RWPE2 (cell line): Measurements from ENCODE around the gene BARHL2.

Source experiments
- ATAC-seq: fragments of 200-7000 bp; cut with Tn5 transposase; 3 replicates; pipeline ENCODE4 v1.9.1; 2021; ENCODE audit warnings: low read depth
- DNase-seq: peaks from one replicate; pipeline ENCODE4 v3.0.0-alpha.2; 2020; ENCODE audit warnings: low spot score
- H3K27ac ChIP-seq: fragments of 450-650 bp; 2 replicates; pipeline ENCODE4 v1.5.1; 2017; ENCODE audit warnings: mild to moderate bottlenecking; ENCODE audit not compliant: poor library complexity, severe bottlenecking
- H3K27me3 ChIP-seq: fragments of 250-450 bp; sonication (Bioruptor Pico); 2 replicates; pipeline ENCODE4 v1.5.1; 2021; ENCODE audit warnings: mild to moderate bottlenecking, moderate library complexity; ENCODE audit not compliant: insufficient read depth, poor library complexity, severe bottlenecking
- H3K36me3 ChIP-seq: fragments of 250-450 bp; sonication (Bioruptor Pico); 2 replicates; pipeline ENCODE4 v1.5.1; 2020; ENCODE audit warnings: low read depth, mild to moderate bottlenecking, moderate library complexity
- H3K4me1 ChIP-seq: fragments of 250-450 bp; sonication (Bioruptor Pico); 2 replicates; pipeline ENCODE4 v1.5.1; 2021; ENCODE audit warnings: mild to moderate bottlenecking, moderate library complexity; ENCODE audit not compliant: insufficient read depth, poor library complexity, severe bottlenecking
- H3K4me3 ChIP-seq: fragments of 250-450 bp; sonication (Bioruptor Pico); 2 replicates; pipeline ENCODE4 v1.5.1; 2021; ENCODE audit warnings: mild to moderate bottlenecking, moderate library complexity; ENCODE audit not compliant: severe bottlenecking
- H3K9me3 ChIP-seq: fragments of 250-450 bp; sonication (Bioruptor Pico); 2 replicates; pipeline ENCODE4 v1.5.1; 2021; ENCODE audit warnings: mild to moderate bottlenecking, moderate library complexity; ENCODE audit not compliant: severe bottlenecking
- CTCF ChIP-seq: fragments of 450-650 bp; IDR thresholded peaks from one replicate; pipeline ENCODE4 v1.5.1; 2017; ENCODE audit warnings: mild to moderate bottlenecking, moderate library complexity; ENCODE audit not compliant: poor library complexity, severe bottlenecking

Gene BARHL2

GRCh38 chr1:90712153-90712856, 4.8 kb downstream of the BARHL2 start:
- Histone ChIP-seq H3K27ac (no peak overlapping the region), H3K9me3 (no peaks in the 10 kb centered on the region), H3K4me1 (no peaks in the 10 kb centered on the region), H3K36me3 (no peaks in the 10 kb centered on the region), H3K27me3 (peaks cover 98% of the 10 kb centered on the region), H3K4me3 (no peak overlapping the region)
- no peak for TF ChIP-seq CTCF
- ATAC-seq, result peak; percentile 57
- no peak for DNase-seq

- Histone ChIP-seq H3K27me3 (peaks cover 98% of the 10 kb centered on the region), H3K36me3 (no peaks in the 10 kb centered on the region), H3K9me3 (no peaks in the 10 kb centered on the region), H3K4me1 (no peaks in the 10 kb centered on the region), H3K4me3 (no peak overlapping the region), H3K27ac (no peak overlapping the region)
- TF ChIP-seq CTCF, result no peak
- no peak for ATAC-seq
- no peak for DNase-seq
Measured at GRCh38 chr1:90711696-90712095, 5.4 kb downstream of the BARHL2 start.

GRCh38 chr1:90710579-90711536, 6.2 kb downstream of the BARHL2 start:
- H3K4me1 ChIP-seq, result no peaks in the 10 kb centered on the region
- DNase-seq (no peak), ATAC-seq (no peak)
- no peak overlapping the region for H3K27ac ChIP-seq
- peaks cover 98% of the 10 kb centered on the region for H3K27me3 ChIP-seq
- H3K9me3 ChIP-seq, result no peaks in the 10 kb centered on the region
- no peak for TF ChIP-seq CTCF
- no peaks in the 10 kb centered on the region for H3K36me3 ChIP-seq
- no peak overlapping the region for H3K4me3 ChIP-seq

- Histone ChIP-seq H3K4me3 (no peak overlapping the region), H3K27me3 (peaks cover 98% of the 10 kb centered on the region), H3K4me1 (no peaks in the 10 kb centered on the region), H3K27ac (no peak overlapping the region), H3K9me3 (no peaks in the 10 kb centered on the region), H3K36me3 (no peaks in the 10 kb centered on the region)
- no peak for DNase-seq
- no peak for TF ChIP-seq CTCF
- no peak for ATAC-seq
Measured at GRCh38 chr1:90709535-90709934, 7.6 kb downstream of the BARHL2 start.
